Fibroblast of skin of right biceps (primary cell): ENCODE data around the gene NF2.
"Not testable (repeated sequence)": the region's sequence is repeated elsewhere in the genome, so short reads cannot be mapped to it uniquely, and the experiment has no call there.

Experiments used
- DNase-seq: peaks from one replicate; pipeline ENCODE4 v3.0.0-alpha.2; 2013

The NF2 gene

DNA sequence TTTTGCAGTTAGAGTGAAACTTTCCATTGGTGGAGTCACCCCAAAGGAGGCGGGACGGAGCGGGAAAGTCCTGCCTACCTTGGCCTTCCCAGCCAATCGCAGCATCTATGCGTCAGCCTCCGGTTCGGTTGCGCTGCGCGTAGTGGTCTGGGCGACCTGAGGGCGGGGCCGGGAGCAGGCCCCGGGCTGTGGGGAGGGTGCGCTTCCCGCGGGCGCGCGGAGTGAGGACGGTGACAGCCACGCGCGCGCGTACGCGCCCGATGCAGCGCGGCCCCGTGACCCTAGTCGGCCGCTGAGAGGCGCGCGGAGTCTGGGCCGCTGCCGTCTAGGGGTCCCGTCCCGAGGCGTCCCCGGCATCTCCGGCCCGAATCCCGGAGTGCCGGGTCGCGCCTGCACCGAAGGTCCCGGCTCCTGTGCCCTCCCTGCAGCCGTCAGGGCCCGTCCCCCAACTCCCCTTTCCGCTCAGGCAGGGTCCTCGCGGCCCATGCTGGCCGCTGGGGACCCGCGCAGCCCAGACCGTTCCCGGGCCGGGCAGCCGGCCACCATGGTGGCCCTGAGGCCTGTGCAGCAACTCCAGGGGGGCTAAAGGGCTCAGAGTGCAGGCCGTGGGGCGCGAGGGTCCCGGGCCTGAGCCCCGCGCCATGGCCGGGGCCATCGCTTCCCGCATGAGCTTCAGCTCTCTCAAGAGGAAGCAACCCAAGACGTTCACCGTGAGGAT, at the start of gene NF2:
NF2 (plus strand) TSS at position 276 of the 718 bp plus-strand sequence; CDS start at position 642, 366 bp downstream.
- peak; percentile 99 for DNase-seq

DNA sequence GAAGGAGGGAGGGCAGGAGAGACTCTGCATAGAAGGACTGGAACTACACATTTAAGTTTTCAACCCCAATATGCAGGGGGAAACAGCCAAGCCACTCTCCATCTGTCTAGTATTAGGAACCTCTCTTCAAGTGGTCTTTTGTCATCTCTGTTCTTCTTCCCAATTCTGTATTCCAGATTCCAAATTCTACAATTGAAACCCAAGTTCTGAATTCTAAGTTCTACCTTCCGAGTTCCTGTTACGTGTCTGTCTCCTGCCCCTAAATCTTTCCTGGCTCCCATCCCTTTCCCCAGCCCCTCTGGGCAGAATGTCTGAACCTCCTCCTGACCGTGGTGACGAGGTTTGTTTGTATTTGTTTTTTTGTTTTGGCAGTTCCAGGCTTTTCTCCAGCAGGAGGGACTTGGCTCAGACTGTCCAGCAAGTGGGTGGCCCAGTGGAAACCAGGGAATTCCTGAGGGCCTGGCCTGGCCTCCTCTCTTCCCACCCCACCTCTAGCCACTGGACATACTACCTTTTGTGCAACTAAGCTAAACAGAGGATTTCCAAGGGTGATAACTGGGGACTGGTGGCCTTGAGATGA, 48.3 kb upstream of the NF2 start:
- no peak for DNase-seq

DNA sequence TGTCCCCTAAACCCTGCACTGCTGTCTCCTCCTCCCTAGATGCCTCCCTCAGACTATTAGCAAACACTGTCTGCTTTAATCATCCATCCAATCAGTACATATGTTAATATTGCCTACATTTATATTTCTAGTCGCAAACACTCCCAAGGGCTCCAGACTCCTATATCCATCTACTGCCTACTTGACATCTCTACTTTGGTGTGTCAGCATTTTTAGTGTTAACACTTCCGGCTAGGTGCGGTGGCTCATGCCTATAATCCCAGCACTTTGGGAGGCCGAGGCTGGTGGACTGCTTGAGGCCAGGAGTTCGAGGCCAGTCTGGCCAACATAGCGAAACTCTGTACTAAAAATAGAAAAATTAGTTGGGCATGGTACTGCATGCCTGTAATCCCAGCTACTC, 44.4 kb upstream of the NF2 start:
- DNase-seq, result no peak

GRCh38 chr22:29559853-29560252, 43.6 kb upstream of the NF2 start:
- DNase-seq, result no peak

DNA sequence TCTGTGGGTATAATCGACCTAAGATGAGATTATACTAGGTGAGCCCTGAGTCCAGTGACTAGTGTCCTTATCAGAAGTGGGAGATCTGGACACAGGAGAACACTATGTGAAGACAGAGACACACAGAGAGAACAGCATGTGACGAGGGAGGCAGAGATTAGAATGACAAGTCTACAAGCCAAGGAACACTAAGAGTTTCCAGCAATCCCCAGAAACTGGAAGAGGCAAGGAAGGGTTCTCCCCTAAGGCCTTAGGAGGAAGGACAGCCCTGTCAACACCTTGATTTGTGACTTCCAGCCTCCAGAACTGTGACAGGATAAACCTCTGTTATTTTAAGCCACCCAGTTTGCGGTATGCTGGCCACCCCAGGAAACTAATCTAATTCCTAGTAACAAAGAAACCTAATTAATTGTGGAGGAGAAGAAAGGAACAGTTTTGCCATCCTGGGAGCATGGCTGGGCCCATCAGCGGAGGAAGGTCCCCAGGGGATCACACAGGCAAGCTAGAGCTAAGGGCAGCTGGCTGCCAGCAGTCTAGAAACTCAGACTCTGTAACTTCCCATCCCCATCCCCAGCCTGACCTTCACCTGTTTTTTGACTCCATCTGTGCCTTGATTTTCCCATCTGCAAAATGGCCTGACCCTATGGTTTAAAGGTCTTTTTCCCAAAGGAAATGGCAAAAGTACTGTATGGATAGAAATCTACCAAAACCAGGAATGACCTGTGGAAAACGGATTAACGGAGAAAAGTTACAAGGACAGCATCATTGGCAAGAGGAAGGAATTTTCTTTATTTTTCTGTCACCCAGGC, 39.6 kb upstream of the NF2 start:
- DNase-seq, result no peak

- DNase-seq, result not testable (repeated sequence)
Measured at GRCh38 chr22:29566513-29566912, 36.9 kb upstream of the NF2 start.

DNA sequence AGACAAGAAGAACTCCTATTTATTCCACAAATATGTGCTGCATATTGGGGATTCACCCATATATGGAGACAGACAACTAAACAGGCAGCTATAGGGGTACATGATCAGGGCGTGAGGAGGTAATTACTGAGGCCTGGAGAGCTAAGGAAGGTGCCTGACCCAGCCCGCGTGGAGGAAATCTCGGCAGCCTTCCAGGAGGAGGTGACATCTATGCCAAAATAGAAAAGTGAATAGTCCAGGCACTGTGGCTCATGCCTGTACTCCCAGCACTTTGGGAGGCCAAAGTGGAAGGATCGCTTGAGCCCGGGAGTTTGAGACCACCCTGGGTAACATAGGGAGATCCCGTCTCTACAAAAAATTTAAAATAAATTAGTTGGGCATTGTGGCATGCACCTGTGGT, 36.1 kb upstream of the NF2 start:
- DNase-seq, result no peak

- no peak for DNase-seq
Measured at GRCh38 chr22:29569011-29569678, 34.3 kb upstream of the NF2 start.

DNA sequence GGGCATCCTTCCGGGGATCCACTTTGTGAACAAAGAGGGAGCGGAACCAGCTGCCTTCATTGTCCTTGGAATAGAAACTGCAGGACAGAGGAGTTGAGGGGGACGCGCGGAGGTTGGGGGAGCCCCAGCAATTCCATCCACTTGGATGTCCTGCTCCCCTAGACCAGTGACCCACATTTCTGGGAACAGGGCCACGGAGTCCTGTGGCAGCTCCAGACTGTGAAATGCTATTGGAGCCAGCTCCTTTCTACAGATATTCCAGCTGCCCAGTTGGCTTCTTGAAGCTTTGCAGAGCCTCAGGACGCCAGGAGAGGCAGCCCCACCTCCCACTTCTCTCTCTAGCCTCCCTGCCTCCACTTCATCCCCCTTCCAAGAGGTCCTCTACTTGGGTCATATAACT, 33.0 kb upstream of the NF2 start:
- no peak for DNase-seq

DNA sequence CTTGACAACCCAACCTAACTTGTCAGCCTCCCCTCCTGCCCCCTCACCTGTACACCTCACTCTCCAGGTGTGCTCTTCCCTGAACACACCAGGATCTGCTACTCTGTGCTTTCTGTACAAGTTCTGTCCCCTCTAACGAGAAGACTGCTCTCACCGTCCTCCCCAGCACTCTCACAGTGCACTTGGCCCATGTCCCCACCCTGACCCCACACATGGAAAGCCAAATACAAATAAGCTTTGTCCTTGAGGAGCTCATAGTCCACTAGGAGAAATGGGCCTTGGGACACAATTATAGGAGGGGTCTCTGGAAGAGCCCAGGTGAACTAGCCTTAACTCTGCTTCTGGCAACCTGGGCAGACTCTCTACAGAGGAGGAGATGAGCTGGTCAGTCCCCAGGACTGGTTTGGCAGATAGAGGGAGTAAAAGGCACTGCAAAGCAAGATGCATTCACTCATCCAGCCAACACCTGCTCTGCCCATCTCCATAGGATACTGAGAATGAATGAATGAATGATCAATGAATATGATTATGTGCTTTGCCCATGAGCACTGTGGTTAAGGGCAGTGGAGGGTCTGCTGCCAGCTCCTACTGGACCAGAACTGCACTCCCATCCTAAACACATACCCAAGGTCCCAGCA, 32.4 kb upstream of the NF2 start:
- DNase-seq, result no peak

DNA sequence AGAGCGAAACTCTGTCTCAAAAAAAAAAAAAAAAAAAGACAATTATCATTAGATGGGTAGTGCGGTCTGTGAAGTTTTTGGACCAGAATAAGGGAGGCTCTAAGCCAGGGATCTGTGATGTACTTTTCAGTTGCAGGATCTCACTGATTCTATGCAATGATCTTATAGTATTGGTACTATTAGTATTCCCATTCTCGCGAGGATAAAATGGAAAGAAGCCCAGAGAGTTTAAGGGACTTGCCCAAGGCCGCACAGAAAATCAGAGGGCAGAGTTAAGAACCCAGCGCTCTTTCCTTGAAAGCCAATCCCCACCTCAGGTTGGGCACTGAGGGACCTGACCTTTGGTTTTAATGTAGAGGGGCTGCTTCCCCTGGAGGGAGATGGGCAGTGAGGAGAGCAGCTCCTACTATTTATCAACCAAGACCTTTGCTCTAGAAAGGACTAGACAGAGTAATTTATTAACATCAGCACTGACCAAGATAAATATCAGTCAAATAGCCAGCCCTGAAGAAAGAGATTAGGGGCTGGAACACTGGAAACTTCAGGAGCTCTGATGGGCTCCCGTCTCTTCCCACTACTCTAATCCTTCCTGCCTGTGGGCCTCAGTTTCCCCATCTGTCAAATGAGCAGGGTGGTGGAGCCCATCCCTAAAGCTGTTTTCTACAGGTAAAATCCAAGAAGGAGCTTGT, 28.5 kb upstream of the NF2 start:
- no peak for DNase-seq

DNA sequence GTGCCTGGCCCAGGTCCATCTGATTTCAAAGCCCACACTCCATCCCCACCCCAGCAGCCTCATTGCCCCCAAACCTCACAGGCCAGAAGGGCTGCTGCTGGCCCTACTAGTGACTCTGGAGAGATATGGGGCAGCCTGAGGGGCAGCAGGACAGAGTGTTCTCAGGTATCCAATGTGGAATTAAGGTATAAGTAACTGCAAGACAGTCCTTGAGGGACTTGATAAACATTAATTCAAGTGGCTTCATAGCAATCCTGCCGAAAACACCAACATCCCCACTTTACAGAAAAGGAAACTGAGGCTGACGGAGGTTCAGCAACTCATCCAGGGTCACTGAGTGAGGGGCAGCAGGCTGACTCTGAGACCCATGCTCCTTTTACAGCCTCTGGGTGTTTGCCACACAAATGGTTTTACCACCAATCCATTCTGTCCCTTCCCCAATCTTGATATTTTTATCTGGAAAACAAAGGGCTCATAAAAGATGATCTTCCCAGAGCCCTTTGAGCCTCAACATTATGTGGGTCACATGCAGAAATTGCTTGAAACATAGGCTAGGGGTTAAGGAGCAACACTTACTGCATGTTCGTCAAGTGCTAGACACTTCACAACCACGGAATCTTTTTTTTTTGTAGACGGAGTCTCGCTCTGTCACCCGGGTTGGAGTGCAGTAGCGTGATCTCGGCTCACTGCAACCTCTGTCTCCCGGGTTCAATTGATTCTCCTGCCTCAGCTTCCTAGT, 24.8 kb upstream of the NF2 start:
- no peak for DNase-seq

- DNase-seq, result no peak
Measured at GRCh38 chr22:29580200-29580810, 23.1 kb upstream of the NF2 start.

GRCh38 chr22:29581799-29582198, 21.6 kb upstream of the NF2 start:
- no peak for DNase-seq

DNA sequence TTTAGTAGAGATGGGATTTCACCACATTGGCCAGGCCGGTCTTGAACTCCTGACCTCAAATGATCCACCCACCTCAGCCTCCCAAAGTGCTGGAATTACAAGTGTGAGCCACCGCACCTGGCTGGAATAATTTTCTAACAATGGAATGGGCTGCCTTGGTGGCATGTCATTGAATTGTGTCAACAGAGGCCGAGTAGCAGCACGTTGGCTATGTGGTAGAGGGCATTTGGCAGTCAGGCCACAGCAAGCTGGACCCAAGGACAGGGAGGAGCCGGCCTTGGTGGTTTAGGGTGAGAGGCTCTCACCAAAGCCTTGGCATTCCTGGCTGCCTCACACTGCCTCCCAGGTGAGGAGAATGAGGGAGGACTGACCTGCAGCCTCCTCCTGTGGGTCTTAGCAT, 18.5 kb upstream of the NF2 start:
- DNase-seq, result no peak

- DNase-seq, result not testable (repeated sequence)
Measured at GRCh38 chr22:29586193-29586705, 17.2 kb upstream of the NF2 start.

- DNase-seq, result peak; percentile 83
Measured at GRCh38 chr22:29587938-29588699, 15.3 kb upstream of the NF2 start.

DNA sequence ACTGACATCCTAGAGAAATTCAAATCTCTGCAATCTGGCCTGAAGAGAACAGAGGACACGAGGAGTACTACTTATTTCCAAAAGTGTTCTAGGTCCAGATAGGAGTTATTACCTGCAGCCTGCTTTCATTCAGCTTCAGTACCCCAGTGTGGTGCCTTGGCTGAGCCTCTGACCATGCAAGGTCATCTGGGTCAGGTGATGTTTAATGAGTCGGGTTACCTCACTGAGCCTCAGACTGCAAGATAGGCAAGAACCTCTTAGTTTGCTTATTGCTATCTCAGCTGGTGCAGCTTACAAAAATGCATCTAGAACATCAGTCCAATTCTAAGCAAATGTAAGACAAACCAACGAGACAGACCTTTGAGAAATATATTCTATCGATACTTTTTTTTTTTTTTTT, 9.5 kb upstream of the NF2 start:
- no peak for DNase-seq

DNA sequence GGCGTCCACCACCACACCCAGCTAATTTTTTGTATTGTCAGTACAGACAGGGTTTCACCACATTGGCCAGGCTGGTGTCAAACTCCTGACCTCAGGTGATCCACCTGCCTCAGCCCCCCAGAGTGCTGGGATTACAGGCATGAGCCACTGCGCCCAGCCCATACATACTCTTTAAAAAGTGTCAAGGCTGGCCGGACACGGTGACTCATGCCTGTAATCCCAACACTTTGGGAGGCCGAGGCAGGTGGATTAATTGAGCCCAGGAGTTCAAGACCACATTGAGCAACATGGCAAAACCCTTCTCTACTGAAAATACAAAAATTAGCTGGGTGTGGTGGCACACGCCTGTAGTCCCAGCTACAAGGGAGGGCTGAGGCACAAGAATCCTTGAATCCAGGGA, 9.0 kb upstream of the NF2 start:
- DNase-seq, result not testable (repeated sequence)

DNA sequence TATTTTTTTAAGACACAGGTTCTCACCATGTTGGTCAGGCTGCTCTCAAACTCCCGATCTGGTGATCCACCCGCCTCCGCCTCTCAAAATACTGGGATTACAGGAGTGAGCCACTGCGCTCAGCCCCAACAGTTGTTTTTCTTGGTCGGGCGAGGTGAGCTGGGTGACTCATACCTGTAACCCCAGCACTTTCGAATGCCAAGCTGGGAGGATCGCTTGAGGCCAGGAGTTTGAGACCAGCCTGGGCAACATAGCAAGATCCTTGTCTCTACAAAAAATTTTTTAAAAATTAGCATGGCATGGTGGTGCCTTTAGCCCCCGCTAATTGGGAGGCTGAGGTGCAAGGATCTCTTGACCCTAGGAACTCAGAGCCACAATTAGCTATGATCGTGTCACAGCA, 7.0 kb upstream of the NF2 start:
- DNase-seq, result no peak
